Cardiac ventricle fibroblast (primary cell): ENCODE measurements around the gene SUMF1. TPM values are rescaled to one million over a fixed set of nuclear protein-coding genes. Genes with fewer than 3 reads are reported as not detected.

Experiments used
- total RNA-seq: library from RNA; depleted of rRNA; stranded (reverse); fragments of >200 nt; gene quantifications from 2 replicates; pipeline ENCODE4 v1.2.3, GENCODE V29; 2015

Gene SUMF1
- 32.2 and 44.9 TPM in 2 replicates for total RNA-seq

DNA sequence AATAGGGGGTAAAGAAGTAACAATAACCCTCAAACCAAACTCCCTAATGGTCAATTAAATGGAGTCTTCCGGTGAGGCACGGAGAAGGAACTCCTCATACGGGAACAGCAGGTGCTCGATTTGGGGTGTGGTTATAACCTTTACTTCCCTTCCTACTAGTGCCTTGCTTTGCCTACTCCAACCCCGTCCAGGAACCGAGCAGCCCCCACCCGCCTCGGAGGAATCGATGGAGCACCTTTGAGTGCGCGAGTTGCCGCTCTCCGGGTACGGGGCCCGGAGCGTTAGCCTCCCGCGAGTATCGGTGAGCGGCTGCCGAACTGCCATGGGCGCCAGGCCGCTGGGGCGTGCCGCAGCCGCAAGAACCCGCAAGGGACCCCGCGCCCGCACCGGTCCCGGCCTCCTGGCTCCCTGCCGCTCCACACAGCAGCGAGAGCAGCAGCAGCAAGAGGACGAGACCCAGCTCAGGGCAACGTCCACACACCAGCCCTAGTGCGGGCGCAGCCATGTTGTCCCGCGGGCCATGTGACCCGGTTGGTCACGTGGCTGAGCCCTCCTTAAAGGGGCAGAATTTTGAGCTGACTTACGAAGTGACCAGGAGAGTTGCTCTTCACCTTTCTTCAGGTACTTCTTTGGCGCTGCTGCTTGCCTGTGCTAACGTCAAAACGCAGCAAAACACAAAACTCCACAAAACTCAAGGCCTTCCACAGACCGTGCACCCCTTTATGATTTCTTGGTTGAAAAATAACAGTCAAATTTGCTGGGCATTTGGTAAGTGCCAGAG is at the start of gene SUMF1:
Gene SUMF1, minus strand, starts transcription at position 529 of the 781 bp plus-strand sequence. Its CDS starts 24 bp downstream, at position 505.

DNA sequence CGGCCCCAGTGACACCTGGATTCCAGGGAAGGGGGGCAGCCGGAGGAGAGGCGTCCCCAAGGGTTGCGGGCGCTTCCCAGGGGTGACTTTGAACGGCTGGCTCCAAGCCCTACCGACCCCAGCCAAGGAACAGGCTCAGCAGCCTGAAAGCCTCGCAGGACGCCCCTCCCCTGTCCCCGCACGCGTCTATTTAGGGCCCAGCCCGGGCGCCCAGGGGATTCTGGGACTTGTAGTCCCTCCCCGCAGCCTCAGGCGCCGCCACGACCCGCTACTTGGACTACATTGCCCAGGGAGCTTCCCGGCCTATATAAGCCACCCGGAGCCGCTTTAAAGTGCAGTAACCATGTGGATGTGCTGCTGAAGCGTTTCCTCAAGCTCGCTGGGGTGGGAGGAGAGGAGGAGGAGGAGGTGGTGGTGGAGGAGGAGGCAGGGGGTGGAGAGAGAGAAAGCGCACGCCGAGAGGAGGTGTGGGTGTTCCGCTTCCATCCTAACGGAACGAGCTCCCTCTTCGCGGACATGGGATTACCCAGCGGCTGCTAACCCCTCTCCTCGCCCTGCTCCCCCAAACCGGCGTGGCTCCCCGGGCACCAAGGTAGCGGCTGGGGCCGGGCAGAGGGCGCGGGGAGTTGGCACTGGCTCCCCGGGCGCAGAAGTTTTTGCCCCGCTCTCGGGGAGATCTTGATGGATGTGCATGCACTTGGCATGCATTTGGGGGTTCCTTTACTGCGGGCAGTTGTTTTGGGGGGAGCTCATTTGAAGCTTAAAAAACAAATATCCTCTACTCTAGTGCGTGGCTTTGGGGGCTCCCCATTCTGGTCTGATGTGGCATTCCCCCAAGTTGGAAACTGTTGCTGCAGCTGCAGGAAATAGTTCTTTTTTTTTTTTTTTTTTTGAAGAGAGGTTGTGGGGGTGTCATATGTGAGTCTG is 26.2 kb upstream of the SUMF1 start, which contains the start of gene ITPR1:
Gene ITPR1, plus strand, starts transcription at position 335 of the 927 bp plus-strand sequence. CDS start 23,144 bp downstream, outside the sequence.

Other genes starting within 250 kb of the SUMF1 start
- 12.9 and 15.5 TPM in 2 replicates for gene SETMAR, start 163.9 kb downstream of the SUMF1 start, total RNA-seq
- gene ITPR1, start 26.1 kb upstream of the SUMF1 start, total RNA-seq = 37.4 and 43.6 TPM in 2 replicates